Measurements from ENCODE around the gene UQCRC2.
A peak's percentile ranks its signal among the peaks of the same experiment; 100 is the strongest.

Gene UQCRC2

GRCh38 chr16:22004341-22004740 lies 51.2 kb downstream of the UQCRC2 start:
- H3K9ac ChIP-seq (ENCODE audit: low read depth, low read length, poor library complexity, severe bottlenecking) = no peak overlapping the region
- TF ChIP-seq EZH2phosphoT487 (IDR thresholded peaks at IDR 0.05; ENCODE audit: borderline replicate concordance) (no peak), CTCF (conservative IDR thresholded peaks at IDR 0.05; ENCODE audit: low read length) (no peak)
- peaks cover 7% of the 10 kb centered on the region for H4K20me1 ChIP-seq (ENCODE audit: insufficient read depth, low read length, poor library complexity, severe bottlenecking)
- no peaks in the 10 kb centered on the region for H3F3A ChIP-seq (ENCODE audit: low read depth)
- peaks cover 17% of the 10 kb centered on the region for H3K4me1 ChIP-seq (ENCODE audit: insufficient read depth, low read length, poor library complexity, severe bottlenecking)
- no peak overlapping the region for H2AFZ ChIP-seq (ENCODE audit: low read length)
- H3K36me3 ChIP-seq (ENCODE audit: insufficient read depth, low read length) = no peaks in the 10 kb centered on the region
- no peak overlapping the region for H3K4me3 ChIP-seq (ENCODE audit: low read length, poor library complexity, severe bottlenecking)
- peaks cover 12% of the 10 kb centered on the region for H3K79me2 ChIP-seq (ENCODE audit: insufficient read depth, low read length)
- H3K9me2 ChIP-seq (replicated peaks; ENCODE audit: low read depth, low read length) = no peaks in the 10 kb centered on the region
- no peaks in the 10 kb centered on the region for H3K27me3 ChIP-seq (ENCODE audit: insufficient read depth, low read length, poor library complexity, severe bottlenecking)
- no peaks in the 10 kb centered on the region for H3K9me3 ChIP-seq (ENCODE audit: insufficient read depth, low read depth, low read length)
- H3K4me2 ChIP-seq (ENCODE audit: low read depth, low read length, poor library complexity, severe bottlenecking) = no peak overlapping the region

GRCh38 chr16:22005746-22006145 lies 52.6 kb downstream of the UQCRC2 start:
- Histone ChIP-seq H4K20me1 (ENCODE audit: insufficient read depth, low read length, poor library complexity, severe bottlenecking) (peaks cover 7% of the 10 kb centered on the region), H3F3A (ENCODE audit: low read depth) (0 out of 2 replicates have a peak, but pooled peaks cover 3% of the 10 kb centered on the region), H3K4me1 (ENCODE audit: insufficient read depth, low read length, poor library complexity, severe bottlenecking) (peaks cover 24% of the 10 kb centered on the region), H3K9ac (ENCODE audit: low read depth, low read length, poor library complexity, severe bottlenecking) (no peak overlapping the region), H2AFZ (ENCODE audit: low read length) (no peak overlapping the region), H3K36me3 (ENCODE audit: insufficient read depth, low read length) (no peaks in the 10 kb centered on the region), H3K27me3 (ENCODE audit: insufficient read depth, low read length, poor library complexity, severe bottlenecking) (no peaks in the 10 kb centered on the region), H3K4me3 (ENCODE audit: low read length, poor library complexity, severe bottlenecking) (no peak overlapping the region), H3K4me2 (ENCODE audit: low read depth, low read length, poor library complexity, severe bottlenecking) (no peak overlapping the region), H3K79me2 (ENCODE audit: insufficient read depth, low read length) (peaks cover 19% of the 10 kb centered on the region), H3K9me2 (replicated peaks; ENCODE audit: low read depth, low read length) (no peaks in the 10 kb centered on the region), H3K9me3 (ENCODE audit: insufficient read depth, low read depth, low read length) (no peaks in the 10 kb centered on the region)
- TF ChIP-seq EZH2phosphoT487 (IDR thresholded peaks at IDR 0.05; ENCODE audit: borderline replicate concordance) = no peak
- TF ChIP-seq CTCF (conservative IDR thresholded peaks at IDR 0.05; ENCODE audit: low read length) = no peak

GRCh38 chr16:22006636-22007035 lies 53.5 kb downstream of the UQCRC2 start:
- H2AFZ ChIP-seq (ENCODE audit: low read length) = no peak overlapping the region
- H3K9me2 ChIP-seq (replicated peaks; ENCODE audit: low read depth, low read length) = no peaks in the 10 kb centered on the region
- H3K79me2 ChIP-seq (ENCODE audit: insufficient read depth, low read length) = peaks cover 20% of the 10 kb centered on the region
- no peaks in the 10 kb centered on the region for H3K9me3 ChIP-seq (ENCODE audit: insufficient read depth, low read depth, low read length)
- no peak overlapping the region for H3K9ac ChIP-seq (ENCODE audit: low read depth, low read length, poor library complexity, severe bottlenecking)
- H3K27me3 ChIP-seq (ENCODE audit: insufficient read depth, low read length, poor library complexity, severe bottlenecking) = no peaks in the 10 kb centered on the region
- peaks cover 10% of the 10 kb centered on the region for H4K20me1 ChIP-seq (ENCODE audit: insufficient read depth, low read length, poor library complexity, severe bottlenecking)
- H3F3A ChIP-seq (ENCODE audit: low read depth) = 0 out of 2 replicates have a peak, but pooled peaks cover 3% of the 10 kb centered on the region
- no peaks in the 10 kb centered on the region for H3K36me3 ChIP-seq (ENCODE audit: insufficient read depth, low read length)
- H3K4me1 ChIP-seq (ENCODE audit: insufficient read depth, low read length, poor library complexity, severe bottlenecking) = peaks cover 29% of the 10 kb centered on the region
- no peak overlapping the region for H3K4me3 ChIP-seq (ENCODE audit: low read length, poor library complexity, severe bottlenecking)
- H3K4me2 ChIP-seq (ENCODE audit: low read depth, low read length, poor library complexity, severe bottlenecking) = peak overlapping the region; percentile 80
- TF ChIP-seq EZH2phosphoT487 (IDR thresholded peaks at IDR 0.05; ENCODE audit: borderline replicate concordance) = no peak
- TF ChIP-seq CTCF (conservative IDR thresholded peaks at IDR 0.05; ENCODE audit: low read length) = no peak

Data from Loucy (cell line).